ENCODE data around the gene OGFR.

Gene OGFR

DNA sequence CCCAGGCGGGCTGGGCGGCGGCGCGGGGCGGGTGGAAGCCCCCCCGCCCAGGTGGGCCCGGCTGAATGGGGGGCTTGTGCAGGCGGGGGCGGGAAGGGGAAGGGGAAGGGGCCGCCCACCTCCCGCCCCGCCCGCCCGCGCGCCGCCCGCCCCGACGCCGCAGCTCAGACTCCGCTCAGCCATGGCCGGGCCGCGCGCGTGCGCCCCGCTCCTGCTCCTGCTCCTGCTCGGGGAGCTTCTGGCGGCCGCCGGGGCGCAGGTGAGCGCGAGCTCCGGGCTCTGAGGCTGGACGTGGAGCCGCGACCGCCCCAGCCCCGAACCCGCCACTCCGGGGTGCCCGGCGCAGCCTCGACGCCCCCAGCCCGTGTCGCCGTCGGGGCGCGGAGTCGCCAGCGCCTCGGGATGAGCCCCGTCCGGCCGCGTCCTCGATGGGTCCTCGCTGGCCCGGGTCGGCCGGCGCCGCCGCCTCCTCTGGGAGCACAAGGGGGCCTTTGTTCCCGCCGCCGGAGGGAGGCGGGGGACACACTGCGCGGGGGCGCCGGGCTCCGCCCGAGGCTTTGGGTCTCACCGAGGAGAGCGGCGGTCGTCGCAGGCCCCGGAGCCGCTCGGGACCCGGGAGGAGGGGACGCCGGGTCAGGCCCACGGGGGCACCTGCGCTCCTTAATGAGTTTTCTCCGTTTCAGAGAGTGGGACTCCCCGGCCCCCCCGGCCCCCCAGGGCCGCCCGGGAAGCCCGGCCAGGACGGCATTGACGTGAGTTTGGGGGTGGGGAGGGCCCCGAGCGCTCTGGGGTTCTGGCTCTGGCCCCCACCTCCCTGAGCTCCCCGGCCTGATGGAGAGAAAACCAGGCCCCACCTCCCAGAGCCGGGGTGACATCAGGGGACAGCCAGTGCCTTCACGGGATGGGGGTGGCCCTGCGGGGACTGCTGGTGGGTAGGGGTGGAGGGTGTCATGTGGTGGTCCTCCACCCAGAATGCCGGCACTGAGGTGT lies 12.5 kb downstream of the OGFR start, which contains the start of gene COL9A3:
Gene COL9A3 (plus strand): TSS at position 167 of the 990 bp plus-strand sequence. CDS start 15 bp downstream, at position 182.
- DNase-seq: no peak

DNA sequence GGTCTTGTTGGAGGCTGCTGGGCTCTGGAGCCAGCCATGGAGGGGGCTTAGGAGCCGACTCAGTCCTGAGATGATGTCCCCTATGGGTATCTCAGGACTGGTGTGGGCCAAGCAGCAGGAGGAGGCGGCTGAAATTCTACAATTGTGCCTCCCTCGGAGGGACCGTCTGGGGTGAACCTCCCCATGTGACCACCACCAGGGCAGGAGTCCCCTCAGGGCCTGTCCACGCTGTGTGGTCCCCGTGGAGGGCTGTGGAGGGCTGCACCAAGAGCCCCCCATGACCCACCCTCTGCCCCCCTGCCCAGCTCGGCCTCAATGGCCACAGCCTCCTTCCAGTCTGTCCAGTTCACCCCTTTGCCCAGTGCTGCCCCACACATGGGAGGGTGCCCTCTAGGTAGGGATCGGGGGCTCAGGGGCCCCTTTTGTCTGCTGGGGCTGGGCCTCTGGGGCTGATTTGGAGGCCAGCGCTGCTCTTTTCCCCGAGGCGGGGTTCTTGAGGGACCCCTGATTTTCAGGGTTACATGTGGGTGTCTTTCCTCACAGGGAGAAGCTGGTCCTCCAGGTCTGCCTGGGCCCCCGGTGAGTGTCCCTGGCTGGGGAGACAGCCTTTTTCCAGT lies 13.4 kb downstream of the OGFR start:
- DNase-seq: no peak

DNA sequence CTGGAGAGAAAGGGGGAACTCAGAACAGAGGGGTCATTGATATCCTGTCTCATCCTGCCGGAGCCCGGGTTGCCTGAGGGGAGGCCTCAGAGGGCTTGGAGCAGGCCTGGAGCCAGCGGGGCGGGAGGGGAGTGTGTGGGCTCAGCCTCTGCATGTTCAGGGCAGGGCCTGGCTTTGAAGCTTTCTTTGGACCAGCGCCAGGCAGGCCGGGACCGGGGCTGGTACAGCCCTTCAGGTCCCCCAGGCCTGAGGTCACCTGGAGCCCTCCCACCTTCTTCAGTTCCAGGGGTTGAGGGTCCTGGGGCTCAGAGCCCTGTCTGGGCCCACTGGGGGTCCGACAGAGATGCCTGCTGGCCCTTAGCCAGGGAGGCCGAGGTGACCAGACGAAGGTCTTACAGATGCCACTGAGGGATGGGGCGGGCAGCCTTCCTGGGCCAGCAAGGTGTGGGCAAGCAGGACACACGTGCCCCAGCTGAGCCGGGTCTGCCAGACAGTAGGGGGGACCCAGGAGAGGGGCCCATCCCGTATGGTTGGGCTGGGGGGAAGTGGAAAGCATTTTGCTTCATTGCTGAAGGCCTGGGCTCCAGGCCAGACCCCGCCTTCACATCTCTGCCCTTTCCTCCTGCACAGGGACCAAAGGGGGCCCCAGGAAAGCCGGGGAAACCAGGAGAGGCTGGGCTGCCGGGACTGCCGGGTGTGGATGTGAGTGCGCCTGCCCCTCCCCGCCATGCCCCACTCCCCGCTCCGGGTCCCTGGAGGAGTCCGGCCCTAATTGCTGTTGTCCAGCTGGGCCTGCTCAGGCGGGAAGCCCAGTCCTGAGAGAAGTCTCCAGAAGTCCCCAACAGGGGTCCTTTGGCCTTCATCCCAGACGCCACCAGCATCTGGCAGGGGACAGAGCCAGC lies 14.2 kb downstream of the OGFR start:
- peak; percentile 52 for DNase-seq

DNA sequence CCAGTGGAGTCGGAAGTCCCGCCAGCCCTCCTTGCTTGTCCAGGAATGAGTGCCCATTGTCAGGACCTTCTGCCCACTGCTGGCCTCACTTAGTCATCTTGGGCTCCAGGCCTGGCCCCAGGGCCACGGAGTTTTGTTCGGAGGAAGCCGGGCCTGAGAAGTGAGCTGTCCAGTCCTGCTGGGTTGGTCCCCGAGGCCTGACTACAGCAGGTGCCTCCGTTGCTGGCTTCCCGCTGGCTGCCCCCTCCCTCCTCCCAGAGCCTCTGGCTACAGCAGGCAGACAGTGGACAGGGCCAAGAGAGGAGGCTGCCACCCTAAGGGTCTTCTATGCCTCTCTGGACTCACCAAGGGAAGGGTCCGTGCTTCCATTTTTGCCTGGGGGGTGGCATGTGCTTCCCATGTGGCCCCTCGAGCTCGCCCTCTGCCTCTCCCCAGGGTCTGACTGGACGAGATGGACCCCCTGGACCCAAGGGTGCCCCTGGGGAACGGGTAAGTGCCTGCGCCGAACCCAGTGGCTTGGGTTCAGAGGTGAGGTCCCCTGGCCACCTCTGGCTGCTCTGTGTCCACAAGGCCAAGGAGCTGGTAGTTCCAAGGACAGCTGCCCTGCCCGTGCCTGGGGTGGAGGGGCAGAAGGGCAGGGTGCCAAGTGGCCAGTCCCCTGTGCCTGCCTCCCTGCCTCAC lies 15.0 kb downstream of the OGFR start:
- no peak for DNase-seq

DNA sequence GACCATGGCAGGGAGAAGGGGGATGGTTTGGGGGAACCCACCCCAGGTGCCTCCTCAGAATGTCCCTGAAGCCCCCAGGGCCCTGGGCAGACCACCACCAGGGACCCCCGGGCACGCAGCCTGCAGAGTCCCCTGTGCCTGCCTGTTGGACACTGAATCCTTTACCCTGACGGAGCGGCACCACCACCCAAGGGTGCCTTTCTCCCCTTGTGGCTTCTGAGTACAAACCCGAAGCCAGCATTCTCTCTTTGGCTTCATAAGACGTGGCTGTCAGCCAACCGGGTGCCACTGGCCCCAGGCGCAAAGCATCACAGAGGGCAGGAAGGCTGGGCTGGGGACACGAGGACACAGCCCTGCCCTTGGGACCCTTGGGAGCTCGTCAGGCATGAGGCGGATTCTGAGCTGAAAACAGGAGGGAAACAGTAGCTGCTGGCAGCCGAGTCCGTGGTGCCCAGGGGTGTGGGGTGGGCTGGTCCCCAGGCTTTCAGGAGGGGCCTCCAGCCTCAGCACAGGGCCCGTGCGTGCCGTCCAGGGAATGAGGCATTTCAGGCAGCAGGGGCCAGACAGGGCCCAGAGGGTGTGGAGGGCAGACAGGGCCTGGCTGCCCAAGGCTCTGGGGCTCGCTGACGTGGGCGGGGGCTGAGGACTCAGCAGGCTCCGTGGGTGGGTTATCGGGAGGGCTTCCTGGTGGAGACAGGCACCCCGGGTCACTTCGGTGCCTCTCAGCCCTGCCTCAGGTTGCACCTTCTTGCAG lies 15.8 kb downstream of the OGFR start:
- DNase-seq: no peak

DNA sequence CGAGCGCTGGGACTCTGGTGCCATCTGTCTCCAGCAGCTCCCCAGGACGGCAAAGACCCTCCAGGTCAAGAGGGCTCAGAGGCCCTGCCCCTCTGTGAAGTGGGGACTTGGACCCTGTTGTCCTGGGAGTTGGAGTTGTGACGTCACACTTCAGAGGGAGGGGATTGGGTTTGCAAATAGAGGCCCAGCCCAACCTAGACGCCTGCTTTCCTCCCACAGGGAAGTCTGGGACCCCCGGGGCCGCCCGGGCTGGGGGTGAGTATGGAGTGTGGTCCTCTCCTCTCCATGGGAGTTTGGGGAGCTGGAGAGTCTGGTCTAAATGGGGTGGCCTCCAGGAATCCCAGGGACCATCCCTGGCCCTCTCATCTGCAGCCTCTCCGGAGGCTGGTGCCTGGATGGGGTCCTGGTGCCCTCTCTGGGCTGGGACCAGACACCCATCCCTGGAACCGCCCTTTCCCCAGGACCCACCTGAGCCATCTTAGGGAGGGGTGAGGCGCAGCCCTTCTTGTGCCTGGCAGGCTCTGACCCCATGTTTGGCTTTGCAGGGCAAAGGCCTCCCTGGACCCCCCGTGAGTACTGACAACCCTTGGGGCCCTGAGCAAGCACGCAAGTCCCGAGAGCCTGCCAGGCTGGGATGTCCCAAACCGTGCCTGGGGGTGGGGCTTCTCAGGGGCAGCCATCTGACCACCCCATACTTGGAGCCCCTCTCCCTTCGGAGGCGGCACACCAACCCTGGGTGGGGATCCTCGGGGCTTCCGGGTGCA lies 16.5 kb downstream of the OGFR start:
- DNase-seq: no peak

DNA sequence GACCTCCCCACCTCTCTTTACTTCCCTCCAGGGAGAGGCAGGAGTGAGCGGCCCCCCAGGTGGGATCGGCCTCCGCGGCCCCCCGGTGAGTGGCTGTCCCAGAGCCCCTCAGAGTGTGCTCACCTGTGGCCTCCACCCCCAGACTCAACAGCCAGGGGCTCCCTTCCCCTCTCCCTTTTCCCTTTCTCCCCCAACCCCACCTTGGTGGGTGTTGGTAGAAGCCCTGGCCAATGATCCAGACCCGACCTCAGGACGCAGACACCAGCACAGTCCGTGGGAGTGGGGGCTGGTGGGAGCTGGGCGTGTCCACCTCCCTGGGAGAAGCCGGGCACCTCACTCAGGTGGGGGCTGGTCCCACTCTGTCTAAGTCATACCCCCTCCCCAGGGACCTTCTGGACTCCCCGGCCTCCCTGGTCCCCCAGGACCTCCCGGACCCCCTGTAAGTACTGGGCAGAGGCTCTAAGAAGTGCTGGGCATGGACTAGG lies 17.1 kb downstream of the OGFR start:
- no peak for DNase-seq

DNA sequence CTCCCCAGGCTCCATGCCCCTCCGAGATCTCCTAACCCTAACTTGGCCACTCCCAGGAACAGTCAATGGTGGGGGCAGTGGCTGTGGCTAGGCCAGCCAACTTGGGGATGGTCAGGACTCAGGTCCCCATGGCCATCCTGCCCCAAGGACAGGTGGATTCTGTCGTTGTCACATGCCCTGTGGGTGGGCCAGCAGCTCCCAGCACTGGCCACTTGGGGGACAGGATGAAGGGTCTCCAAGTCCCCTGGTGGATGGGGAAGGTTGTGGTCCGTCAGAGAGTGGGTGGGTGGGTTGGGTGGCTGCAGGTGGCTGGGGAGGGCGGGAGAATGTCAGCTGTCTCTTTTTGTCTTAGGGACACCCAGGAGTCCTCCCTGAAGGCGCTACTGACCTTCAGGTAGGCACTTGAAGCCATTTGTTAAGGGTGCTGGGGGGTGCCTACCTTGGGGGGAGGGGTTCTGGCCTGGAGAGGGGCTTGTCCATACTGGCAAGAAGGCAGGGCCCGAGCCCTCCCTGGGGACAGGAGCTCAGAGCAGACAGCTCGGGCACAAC lies 17.7 kb downstream of the OGFR start:
- no peak for DNase-seq

DNA sequence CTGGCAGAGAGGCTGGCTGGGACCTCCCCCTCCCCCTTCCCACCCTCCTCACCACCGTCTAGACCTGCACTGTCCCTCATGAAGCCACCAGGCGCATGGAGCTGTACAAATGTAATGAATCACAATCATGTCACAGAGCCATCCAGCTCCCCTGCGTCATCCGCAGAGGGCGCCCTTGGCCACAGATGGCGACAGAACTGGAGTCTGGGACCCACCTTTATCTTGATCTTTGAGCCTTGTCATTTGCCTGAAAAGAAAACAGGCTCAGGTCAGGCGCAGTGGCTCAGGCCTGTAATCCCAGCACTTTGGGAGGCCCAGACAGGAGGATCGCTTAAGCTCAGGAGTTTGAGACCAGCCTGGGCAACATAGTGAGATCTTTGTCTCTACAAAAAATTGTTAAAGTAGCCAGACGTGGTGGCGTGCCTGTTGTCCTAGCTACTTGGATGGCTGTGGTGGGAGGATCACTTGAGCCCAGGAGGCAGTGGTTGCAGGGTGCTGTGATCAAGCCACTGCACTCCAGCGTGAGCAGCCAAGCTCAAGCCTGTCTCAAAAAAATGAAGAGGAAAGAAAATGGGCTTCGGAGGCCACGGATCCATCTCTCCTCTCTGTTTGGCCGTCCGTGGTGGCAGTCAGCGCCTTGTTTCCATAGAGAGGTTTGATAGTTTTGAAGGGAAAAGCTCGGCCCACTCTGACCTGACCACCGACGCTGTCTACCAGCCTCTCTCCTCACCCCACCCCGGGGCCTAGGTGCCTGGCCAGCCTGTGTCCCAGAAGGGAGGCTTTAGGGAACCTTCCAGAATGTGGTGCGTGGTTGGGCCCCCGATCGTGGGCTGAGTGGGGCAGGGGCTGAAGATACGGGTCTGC lies 18.4 kb downstream of the OGFR start:
- DNase-seq: peak; percentile 94

DNA sequence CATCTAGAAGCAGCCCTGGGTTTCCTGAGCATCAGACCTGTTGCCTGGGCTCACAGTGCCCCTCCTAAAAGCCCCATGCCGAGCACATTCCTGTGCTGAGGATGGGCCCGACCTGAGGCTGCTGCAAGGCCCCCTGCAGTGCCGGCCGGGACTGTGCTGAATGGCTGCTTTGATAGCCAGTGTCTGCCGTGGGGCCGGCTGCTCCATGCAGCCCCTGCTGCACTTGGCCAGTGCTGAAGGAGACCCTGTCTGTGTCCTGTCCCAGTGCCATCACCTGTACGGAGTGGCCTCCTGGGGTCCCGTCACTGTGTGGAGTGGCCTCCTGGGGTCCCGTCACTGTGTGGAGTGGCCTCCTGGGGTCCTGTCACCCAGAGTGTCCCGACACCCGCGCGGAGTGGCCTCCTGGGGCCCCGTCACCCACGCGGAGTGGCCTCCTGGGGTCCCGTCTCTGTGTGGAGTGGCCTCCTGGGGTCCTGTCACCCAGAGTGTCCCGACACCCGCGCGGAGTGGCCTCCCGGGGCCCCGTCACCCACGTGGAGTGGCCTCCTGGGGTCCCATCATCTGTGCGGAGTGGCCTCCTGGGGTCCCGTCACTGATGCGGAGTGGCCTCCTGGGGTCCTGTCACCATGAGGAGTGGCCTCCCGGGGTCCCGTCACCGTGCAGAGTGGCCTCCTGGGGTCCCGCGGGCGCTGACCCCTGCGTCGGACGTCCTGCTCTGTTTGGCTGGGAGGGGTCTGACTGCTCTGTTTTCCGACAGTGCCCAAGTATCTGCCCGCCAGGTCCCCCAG lies 19.2 kb downstream of the OGFR start:
- DNase-seq: no peak

DNA sequence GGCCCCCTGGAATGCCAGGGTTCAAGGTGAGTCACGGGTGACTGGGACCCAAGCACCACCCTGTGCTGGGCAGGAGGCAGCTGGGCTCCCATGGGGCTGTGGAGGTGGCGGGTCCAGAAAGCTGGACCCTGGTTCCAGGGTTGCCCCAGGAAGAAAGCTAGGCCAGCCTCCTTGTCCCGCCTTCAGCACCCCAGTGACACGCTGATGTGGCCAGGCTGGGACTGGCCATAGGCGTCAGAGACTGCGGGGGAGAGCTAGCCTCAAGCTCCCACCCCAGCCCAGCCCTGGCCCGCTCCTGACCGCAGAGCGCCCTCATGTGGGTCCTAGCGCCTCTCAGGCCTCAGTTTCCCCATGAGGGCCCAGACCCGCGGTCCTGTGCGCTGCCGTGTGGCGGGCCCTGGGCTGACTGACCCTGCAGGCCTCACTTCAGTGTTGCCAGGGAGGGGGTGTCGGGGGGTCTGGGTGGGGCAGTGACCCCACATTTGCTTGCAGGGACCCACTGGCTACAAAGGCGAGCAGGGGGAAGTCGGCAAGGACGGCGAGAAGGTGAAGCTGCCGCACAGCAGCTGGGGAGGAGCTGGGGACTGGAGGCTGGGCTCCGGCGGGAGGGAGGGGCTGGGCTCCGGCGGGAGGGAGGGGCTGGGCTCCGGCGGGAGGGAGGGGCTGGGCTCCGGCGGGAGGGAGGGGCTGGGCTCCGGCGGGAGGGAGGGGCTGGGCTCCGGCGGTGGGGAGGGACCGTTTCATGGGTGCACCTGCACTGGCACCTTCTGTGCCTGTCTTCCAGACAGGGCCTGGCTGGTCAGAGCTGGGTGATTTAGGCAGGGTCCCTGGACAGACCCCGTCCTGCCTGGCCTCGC lies 20.1 kb downstream of the OGFR start:
- DNase-seq: no peak

DNA sequence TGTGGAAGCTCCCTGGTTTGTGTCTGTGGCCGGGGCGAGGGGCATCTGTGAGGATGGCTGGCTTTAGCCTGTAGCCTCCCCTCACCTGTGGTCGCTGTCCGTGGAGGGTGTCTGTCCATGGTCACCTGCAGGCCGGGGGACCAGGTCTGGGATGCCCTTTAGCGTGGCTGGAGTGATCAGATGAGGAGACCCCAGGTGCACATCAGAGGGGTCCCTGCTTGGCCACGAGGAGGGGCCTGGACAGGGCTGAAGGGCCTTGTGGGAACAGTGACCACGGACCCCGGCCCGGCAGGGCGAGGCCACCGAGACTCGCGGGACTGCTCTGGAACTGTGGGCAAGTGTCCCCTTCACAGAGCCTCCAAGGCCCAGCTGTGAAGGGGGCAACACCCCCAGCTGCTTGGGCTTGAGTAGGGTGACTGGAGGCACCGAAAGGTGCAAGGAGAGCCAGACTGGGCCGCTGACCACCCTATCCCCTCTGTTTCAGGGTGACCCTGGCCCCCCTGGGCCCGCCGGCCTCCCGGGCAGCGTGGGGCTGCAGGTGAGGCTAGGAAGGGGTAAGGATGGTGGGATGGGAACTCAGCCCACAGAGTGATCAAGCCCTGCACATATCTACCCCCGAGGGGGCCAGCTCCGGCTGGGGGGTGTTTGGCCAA lies 20.8 kb downstream of the OGFR start:
- no peak for DNase-seq

DNA sequence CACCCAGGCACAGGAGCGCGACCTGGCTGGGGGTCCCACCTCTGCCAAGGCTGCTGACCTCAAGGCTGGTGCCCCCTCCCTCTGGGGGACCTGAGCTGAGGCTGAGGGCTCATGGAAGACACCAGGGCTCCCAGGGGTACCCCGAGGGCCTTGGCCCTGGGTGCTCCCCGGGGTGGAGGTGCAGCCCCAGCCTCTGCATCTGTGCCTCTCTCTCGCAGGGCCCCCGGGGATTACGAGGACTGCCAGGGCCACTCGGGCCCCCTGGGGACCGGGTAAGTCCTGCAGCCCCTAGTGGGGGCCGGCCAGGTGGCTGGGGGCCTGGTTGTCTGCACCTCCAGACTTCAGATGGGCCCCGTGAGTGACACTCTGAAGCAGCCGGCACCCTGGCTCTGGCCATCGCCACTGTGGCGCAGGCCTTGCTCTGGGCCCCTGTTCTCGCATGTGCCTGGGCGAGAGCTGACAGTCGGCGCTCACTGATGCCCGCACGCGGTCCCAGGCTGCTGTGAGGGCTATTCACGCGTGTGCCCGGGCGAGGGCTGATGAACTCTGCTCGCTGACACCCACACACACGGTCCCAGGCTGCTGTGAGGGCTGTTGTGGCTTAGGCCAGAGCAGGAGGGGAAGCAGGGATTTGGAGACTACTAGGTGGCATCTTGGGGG lies 21.5 kb downstream of the OGFR start:
- DNase-seq: no peak

DNA sequence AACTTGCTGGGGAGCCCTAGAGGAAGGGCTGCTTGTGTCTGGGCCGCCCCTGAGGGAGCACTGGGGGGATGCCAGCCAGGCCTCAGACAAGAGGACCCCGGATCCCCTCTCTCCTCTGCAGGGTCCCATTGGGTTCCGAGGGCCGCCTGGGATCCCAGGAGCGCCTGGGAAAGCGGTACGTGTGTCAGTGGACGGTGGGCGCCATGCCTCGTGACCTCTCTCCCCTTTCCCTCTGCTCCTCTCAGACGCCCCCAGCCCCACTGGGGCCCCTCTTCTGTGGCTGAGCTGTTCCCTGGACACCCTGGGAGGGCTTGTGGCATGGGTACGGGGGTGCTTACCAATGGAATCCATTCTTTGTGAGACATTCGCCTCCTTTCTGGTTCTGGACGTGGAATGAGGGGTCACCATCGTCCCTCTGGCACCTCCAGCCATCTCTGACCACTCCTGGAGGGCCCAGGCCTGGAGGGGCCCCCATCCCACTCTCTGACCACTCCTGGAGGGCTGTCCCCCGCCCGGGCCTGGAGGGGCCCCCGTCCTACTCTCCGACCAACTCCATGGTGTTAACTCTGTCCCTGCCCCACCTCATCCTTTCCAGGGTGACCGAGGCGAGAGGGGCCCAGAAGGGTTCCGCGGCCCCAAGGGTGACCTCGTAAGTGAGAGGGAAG lies 22.1 kb downstream of the OGFR start:
- DNase-seq: no peak

DNA sequence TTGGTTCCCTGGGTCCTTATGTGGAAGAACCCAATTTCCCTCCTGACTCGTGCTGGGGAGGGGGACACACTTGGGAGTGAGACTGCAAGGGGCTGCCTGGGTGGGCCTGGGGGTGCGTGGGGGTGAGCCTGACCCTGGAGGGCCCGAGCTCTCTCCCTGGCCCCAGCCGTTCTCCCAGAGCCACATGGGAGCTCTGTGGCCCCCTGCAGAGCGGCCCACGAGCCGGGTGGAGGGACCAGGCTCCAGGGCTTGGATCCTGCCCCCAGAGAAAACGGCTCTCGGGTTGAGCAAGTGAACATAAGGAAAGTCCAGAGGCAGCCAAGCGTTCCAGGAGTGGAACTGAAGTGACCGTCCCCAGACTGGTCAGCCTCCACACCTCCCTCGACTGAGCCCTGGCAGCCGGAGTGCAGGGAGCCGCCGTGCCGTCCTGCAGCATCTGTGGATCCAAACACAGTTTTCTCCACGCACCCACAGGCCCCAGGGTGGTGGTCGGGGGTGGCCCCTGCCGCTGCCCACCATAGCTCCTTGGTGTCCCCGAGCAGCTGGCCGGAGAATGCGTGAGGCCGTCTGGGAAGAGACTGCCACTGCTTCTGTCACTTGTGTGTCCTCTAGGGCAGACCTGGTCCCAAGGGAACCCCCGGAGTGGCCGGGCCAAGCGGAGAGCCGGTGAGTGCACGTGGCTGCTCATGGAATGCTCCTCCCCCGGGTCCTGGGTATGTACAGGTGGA lies 22.8 kb downstream of the OGFR start:
- DNase-seq: no peak
